ENCODE measurements around the gene CXCR6.

CXCR6 gene

GRCh38 chr3:45948881-45949280, 5.6 kb downstream of the CXCR6 start:
- no peak for DNase-seq (ENCODE audit: low spot score)

GRCh38 chr3:45949432-45949831, 6.2 kb downstream of the CXCR6 start:
- DNase-seq (ENCODE audit: low spot score) = no peak

GRCh38 chr3:45950131-45950530, 6.9 kb downstream of the CXCR6 start:
- no peak for DNase-seq (ENCODE audit: low spot score)

GRCh38 chr3:45950686-45951600, 7.7 kb downstream of the CXCR6 start:
- DNase-seq (ENCODE audit: low spot score) = peak; percentile 68

- no peak for DNase-seq (ENCODE audit: low spot score)
These were observed 8.7 kb downstream of the CXCR6 start for GRCh38 chr3:45951946-45952345.

- no peak for DNase-seq (ENCODE audit: low spot score)
These were observed 9.2 kb downstream of the CXCR6 start for GRCh38 chr3:45952456-45952855.

- no peak for DNase-seq (ENCODE audit: low spot score)
These were observed 10.3 kb downstream of the CXCR6 start for GRCh38 chr3:45953536-45953935.

- no peak for DNase-seq (ENCODE audit: low spot score)
These were observed 11.0 kb downstream of the CXCR6 start for GRCh38 chr3:45954306-45954705.

- DNase-seq (ENCODE audit: low spot score) = no peak
These were observed 11.9 kb downstream of the CXCR6 start for GRCh38 chr3:45955017-45955647.

- DNase-seq (ENCODE audit: low spot score) = no peak
These were observed 12.4 kb downstream of the CXCR6 start for GRCh38 chr3:45955706-45956105.

- DNase-seq (ENCODE audit: low spot score) = no peak
These were observed 14.3 kb downstream of the CXCR6 start for GRCh38 chr3:45957586-45957985.

GRCh38 chr3:45958321-45958791, 15.1 kb downstream of the CXCR6 start:
- no peak for DNase-seq (ENCODE audit: low spot score)

GRCh38 chr3:45959201-45959600, 15.9 kb downstream of the CXCR6 start:
- no peak for DNase-seq (ENCODE audit: low spot score)

GRCh38 chr3:45960289-45960688, 17.0 kb downstream of the CXCR6 start:
- DNase-seq (ENCODE audit: low spot score) = no peak

- DNase-seq (ENCODE audit: low spot score) = no peak
These were observed 18.8 kb downstream of the CXCR6 start for GRCh38 chr3:45962033-45962432.

GRCh38 chr3:45964139-45964538, 20.9 kb downstream of the CXCR6 start:
- DNase-seq (ENCODE audit: low spot score) = peak; percentile 61

GRCh38 chr3:45965253-45965652, 22.0 kb downstream of the CXCR6 start:
- DNase-seq (ENCODE audit: low spot score) = no peak

- DNase-seq (ENCODE audit: low spot score) = no peak
These were observed 22.4 kb downstream of the CXCR6 start for GRCh38 chr3:45965653-45966052.

GRCh38 chr3:45966371-45966791, 23.1 kb downstream of the CXCR6 start:
- no peak for DNase-seq (ENCODE audit: low spot score)

GRCh38 chr3:45966950-45967640, 23.8 kb downstream of the CXCR6 start:
- DNase-seq (ENCODE audit: low spot score) = no peak

GRCh38 chr3:45967724-45968123, 24.5 kb downstream of the CXCR6 start:
- no peak for DNase-seq (ENCODE audit: low spot score)

- no peak for DNase-seq (ENCODE audit: low spot score)
These were observed 24.9 kb downstream of the CXCR6 start for GRCh38 chr3:45968149-45968548.

GRCh38 chr3:45968706-45969105, 25.4 kb downstream of the CXCR6 start:
- DNase-seq (ENCODE audit: low spot score) = no peak

All from CD4-positive, alpha-beta T cell treated with Interleukin-15 for 4 hours (primary cell).